NCI-H187 treated with DMSO at 0.1 percent for 48 hours (cell line): ENCODE data around the gene BFAR.
"Not testable (repeated sequence)": the region's sequence is repeated elsewhere in the genome, so short reads cannot be mapped to it uniquely, and the experiment has no call there.

ENCODE experiments used
- DNase-seq: peaks from one replicate; lab custom pipeline; 2025; lab: John Stamatoyannopoulos, UW

The BFAR gene, protein sequence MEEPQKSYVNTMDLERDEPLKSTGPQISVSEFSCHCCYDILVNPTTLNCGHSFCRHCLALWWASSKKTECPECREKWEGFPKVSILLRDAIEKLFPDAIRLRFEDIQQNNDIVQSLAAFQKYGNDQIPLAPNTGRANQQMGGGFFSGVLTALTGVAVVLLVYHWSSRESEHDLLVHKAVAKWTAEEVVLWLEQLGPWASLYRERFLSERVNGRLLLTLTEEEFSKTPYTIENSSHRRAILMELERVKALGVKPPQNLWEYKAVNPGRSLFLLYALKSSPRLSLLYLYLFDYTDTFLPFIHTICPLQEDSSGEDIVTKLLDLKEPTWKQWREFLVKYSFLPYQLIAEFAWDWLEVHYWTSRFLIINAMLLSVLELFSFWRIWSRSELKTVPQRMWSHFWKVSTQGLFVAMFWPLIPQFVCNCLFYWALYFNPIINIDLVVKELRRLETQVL

DNA sequence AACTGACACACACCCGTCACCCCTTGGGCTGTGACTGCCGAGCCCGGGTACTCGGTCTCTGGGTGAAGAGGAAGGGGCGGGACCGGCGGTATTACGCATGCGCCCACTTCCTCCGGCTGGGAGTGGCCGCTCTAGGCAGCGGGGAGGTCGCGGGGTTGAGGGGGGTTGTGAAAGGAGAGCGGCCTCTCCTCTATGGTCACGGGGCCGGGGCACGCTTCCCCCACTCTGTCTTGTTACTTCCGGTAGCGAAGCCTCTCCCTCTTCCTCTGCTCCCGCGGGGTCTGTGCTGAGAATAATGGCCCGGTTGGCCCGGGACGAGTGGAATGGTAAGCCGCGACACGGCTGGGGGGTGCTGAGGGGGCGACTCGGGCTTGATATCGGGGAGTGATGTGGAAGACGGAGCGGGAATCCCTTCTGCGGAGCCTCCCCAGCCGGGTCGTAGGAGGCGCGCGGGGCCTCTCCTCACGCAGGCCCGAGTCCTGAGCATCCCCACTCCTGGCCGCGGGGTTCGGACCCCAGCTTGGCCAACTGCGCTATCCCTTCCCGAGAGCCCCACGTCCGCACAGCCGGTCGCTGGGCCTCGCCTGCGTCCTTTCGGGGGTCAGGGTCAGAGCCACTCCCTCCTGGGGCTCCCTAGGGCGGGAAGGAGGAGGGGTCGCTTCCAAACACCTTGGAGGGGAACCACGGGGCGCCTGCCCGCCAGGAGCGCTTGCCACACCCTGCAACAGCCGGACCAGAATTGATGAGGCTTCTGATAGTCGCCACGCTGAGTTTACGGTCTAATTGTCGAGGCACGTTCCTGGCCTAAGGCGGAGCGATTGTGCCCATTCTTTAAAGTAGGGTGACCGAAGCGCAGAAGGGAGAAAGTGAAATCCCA is at the start of gene BFAR:
Gene BFAR, plus strand, starts transcription at position 259 of the 877 bp plus-strand sequence. CDS start 11,396 bp downstream, outside the sequence.
- peak; percentile 81 for DNase-seq

DNA sequence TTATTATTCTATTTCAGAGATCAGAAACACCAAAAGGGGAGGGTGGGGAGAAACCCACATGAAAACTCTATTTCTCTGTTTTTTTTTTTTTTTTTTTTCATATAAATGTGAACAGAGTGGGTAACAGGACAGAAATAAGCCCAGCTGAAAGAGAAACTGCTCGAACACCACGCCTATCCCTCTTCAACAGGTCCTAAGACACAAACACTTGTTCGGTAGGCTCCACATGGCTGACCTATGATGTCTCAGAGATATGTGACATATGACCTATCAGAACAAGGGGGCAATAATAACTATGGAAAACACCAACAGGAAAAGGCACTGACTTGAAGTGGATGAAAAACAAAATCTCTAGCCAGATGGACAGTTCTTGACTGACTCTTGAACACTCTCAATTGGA is 47.5 kb upstream of the BFAR start:
- DNase-seq: no peak

DNA sequence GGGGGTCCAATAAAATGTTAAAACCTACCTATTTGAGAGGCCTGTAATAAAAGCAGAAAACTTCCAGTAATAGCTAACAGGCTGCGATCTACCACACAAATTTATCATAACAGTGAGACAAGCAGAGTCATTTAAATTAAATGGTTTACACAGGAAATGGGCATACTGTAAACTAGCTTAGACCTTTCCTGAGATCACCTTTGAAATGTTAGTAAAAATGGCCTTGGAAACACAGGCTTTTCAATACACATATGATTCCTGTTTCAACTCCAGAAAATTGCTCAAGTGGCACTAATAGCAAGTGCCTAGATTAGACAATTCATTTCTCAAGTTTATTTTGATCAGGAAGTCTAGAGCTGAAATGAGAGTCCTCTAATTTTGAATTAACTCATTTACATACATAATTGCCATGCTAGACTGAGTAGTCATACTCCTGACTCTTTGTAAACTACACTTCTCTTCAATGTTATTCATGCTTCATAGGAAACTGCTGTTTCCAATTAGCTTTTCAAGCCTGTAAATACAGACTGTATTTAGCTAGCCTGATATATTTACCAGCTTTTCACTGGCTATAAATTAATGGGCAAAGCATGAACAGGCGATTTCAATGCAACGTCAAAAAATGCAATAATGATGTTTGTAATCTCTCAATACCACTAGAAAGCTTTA is 46.0 kb upstream of the BFAR start:
- DNase-seq: no peak

DNA sequence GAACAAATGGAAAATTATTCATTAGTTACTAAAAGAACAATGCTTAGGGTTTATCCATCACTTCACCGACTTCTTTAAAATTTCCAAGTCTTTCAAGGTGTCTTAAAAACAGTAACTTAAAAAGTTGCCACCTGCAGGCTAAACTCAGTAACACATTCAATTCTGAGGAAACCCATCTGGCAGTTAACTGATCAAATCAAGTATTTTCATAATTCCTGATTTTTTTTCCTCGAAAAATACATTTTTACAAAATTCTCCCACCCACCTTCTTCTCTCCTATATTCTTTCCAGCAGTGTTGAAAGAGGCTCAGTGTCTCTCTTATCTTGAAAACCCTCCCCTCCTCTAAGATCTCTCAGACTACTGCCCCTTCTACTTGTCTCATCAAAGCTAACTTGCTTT is 32.6 kb upstream of the BFAR start:
- no peak for DNase-seq

DNA sequence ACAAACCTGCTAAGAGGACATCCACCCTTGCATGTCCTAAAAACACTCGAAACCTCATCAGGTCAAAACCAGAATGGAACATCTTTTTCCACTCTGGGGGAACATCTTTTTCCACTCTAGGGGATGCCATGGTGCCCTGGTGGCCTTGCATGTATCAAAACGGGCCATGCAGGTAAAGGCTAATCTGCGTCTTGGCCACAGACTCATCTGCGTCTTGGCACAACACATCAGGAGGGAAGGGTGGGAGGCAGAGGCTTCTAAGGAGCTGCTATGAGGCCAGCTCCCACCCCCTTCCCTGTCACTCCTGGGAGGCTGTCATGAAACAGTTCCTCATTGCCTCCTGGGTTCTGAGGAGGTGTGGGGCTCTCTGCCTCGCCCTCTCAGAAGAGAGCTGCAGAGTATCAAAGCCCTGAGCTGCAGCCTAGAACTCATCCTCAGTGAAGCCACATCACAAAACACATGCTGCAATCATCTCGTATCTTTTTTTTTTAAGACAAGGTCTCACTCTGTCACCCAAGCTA is 30.2 kb upstream of the BFAR start:
- no peak for DNase-seq

DNA sequence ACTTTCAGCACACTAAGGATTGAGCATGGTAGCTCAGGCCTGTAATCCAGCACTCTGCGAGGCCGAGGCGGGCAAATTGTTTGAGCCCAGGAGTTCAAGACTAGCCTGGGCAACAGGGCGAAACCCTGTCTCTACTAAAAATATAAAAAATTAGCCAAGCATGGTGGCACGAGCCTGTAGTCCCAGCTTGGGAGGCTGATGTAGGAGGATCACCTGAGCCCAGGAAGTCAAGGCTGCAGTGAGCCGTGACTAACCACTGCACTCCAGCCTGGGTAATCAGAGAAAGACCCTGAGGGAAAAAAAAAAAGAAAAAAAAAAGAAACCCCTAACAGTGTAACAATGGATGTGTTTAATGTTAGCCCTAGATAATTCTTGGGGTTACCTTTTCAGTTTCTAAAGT is 26.6 kb upstream of the BFAR start:
- no peak for DNase-seq

DNA sequence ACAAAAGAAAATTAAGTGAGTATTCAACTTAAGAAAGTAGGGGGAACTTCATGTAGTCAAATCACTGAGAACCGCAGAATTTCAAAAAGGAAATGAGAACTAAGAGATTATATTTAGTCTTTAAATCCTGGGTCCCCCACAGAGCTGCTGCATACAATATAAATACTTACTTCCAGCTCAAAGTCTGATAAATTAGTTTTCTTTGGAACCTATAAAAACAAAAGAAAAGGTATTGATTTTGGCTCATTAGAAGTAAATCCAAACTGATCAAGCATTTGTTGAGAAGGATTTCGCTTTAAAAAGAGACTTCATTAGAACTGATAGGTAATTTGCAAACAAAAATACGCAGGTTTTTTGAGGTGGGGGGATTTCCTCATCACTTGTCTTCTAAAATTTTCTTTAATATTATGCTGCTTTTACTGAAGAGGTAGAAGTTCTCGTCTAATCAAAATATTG is 24.6 kb upstream of the BFAR start:
- DNase-seq: no peak

DNA sequence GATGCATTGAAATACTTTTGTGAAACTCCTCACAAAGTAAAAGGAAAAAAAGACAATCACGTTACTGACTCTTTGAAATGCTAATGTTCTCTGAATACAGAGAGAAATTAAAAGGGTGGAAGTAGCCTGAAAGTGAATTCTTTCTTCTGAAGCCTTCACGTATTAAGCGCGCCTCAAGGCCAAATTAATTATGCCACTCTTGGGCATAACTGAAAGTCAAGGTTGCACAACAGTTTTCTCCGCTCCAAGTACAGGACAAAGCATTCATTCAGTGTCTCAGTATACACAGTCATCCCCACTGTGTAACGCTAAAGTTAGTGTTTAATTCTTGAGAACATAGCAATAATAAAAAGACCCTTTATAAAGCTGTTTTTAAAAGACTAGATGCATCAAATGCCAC is 24.1 kb upstream of the BFAR start:
- no peak for DNase-seq

DNA sequence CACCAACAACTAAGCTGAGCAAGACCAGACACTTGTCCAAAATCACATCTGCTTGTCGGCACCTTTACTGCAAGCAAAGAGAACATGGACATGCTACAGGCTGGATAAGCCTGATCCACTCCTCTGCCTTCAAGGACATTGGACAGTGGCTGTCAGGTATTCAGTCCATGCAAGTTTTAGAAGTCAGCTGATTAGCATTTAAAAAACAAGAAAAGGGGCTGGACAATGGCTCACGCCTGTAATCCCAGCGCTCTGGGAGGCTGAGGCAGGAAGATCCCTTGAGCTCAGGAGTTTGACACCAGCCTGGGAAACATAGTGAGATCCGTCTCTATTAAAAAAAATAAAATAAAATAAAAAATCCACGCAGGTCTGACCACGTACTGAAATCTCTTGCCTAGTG is 23.0 kb upstream of the BFAR start:
- no peak for DNase-seq

DNA sequence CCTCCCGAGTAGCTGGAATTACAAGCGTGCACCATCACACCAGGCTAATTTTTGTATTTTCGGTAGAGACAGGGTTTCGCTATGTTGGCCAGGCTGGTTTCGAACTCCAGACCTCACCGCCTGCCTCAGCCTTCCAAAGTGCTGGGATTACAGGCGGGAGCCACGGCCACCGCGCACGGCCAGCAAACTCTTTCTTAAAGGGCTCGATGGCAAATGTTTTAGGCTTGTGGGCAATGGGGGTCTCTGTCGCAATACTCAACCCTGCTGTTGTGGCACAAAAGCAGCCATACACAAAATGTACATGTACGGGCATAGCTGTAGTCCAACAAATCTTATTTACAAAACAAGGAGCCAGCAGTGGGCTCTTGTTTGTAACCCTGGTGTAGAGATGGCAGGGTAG is 21.1 kb upstream of the BFAR start:
- no peak for DNase-seq

DNA sequence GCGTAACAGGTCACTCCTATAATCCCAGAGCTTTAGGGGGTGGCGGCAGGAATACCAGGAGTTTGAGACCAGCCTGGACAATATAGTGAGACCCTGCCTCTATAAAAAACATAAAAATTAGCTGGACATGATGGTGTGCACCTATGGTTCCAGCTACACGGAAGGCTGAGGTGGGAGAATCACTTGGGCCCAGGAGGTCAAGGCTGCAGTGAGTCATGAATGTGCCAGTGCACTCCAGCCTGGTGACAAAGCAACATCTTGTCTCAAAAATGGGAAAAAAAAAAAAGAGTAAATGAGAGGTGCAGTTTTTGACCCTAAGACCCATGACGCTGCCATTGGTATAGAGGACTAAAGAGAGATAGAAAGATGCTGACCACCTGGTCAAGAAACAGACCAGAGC is 18.8 kb upstream of the BFAR start:
- no peak for DNase-seq

DNA sequence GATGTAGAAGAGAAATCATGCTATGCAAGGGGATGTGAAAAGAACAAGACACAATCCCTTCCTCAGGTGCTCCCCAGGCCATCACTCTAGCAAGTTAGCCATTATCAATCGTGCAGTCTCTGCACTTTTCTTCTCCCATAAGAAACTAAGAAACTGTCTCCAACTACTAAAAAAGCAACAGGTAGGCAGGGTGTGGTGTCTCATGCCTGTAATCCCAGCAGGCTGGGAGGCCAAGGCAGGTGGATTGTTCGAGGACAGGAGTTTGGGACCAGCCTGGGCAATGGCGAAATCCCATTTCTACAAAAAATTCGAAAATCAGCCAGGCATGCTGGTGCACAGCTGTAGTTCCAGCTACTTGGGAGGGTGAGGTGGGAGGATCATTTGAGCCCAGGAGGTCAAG is 16.5 kb upstream of the BFAR start:
- DNase-seq: no peak

DNA sequence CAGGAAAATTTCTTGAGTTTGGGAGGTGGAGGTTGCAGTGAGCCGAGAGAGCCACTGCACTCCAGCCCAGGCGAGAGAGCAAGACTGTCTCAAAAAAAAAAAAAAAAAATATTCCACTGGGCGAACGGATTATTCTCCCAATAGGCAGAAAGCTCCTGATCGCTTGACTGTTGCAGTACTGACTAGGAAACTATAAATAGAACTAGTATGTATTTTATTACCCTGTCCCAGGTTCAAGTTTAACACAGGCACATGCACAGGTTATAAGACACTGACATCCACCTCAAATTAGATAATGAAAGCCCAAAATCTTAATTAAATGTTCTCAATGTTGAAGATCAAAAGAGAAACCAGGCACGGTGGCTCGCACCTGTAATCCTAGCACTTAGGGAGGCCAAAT is 14.2 kb upstream of the BFAR start:
- DNase-seq: no peak

DNA sequence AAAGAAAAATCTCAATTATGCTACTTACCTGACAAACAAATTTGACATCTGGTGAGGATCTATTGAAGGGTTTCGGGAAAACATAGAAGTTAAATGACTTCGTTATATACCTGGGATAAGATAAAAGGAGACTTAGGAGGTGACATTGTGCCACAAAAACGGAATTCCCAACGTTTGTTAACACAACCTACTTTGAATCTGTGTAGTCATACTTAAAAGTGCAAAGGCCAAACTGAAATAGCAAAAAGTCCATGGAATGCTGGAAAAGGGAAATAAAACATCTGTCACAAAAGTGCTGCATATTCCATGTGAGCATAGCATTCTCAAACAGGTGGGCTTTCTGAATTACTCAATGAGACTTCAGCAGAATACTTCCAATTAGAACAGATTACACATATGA is 5.7 kb upstream of the BFAR start:
- no peak for DNase-seq

DNA sequence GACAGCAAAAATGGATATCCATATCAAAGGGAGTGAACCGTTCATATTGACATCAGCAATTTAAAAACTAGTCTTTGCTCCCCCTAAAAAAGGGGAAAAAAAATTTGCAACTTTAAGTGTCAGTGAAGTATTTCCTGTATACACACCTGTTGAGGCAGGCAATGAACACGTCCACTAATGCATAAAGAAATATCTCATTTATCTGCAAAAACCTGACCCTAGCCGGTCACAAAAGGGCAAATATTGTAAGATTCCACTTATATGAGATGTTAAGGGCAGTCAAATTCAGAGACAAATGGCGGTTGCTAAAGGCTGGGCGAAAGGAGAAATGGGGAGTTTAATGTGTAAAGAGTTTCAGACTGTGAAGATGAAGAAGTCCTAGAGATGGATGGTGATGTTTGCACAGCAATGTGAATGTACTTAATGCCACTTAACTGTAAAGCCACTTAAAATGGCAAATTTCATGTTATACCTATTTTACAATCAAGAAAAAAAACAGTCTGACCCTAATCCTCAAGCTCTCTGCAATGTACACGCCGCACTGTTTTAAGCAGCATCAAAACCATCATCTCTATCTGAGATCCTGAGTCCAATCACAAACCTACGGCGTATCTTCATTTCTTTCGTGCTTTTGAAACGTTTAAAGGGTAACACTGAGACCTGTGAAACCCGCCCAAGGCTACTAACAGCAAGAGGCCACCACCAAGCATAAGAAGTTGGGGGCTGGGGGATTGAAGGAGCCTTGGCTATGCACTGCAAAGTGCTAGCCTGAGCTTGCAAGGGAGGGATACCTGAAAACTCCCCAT is 3.7 kb upstream of the BFAR start:
- DNase-seq: no peak

DNA sequence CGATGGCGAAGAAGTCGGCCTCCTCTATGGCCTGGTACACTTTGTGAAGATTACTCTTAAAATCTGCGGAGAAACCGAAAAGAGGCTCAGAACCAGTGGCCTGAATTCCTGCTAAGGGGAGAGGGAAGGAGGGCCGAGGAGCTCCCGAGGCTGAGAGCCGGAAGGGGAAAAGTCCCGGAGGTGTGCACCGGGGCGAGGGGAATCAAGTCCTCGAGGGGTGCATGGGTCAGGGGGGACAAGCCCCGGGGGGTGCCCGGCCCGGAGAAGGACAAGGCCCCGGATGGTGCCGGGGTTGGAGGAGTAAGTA is 3.2 kb upstream of the BFAR start:
- DNase-seq: no peak

DNA sequence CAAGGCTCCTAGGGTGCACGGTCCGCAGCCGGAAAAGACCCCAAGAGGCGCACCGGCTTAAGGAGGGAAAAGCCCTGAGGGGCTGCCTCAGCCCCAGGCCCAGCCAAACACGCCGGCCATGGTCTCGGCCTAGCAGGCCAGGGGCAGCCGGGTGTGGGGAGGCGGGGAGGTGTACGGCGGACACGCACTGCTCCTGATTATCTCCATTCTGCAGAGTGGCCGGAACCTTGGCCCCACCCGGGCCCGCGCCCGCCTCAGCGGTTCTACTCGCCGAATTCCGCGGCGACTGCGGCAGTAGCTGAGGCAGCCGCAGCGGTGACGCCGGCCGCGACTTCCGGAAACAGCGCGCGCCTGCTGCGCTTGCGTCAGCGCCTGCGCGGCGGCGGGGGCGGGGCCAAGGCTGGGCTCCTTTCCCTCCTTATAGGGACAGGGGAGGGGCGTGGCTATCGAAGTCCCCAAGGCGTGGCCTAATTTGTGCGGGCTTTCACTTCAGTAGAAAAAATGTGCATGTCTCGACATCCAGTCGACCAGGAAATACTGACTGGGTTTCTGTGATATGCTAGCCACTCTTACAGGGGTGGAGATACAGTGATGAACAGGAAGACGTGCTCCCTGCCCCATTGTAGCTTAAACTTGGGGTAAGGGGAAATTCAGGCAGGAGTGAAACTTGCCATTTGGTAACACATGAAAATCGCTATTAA is 2.7 kb upstream of the BFAR start, which contains the start of gene PARN:
Gene PARN, minus strand, starts transcription at position 342 of the 701 bp plus-strand sequence. Its CDS starts 135 bp downstream, at position 207.
- DNase-seq: peak; percentile 47

DNA sequence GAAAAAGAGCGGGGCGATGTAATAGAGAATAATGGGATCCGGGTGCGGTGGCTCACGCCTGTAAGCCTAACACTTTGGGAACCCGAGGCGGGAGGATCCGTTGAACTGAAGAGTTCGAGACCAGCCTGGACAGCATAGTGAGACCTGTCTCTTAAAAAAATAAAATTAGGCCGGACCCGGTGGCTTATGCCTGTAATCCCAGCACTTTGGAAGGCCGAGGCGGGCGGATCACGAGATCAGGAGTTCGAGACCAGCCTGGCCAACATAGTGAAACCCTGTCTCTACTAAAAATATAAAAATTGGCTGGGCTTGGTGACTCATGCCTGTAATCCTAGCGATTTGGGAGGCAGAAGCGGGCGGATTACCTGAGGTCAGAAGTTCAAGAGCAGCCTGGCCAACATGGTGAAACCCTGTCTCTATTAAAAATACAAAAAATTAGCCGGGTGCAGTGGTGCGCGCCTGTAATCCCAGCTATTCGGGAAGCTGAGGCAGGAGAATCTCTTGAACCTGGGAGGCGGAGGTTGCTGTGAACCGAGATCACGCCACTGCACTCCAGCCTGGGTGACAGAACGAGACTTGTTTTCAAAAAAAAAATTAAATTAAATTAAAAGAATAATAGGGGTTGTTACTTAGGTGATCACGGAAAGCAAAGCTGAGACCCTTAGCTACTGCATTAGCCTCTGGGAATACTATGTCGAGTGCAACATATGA is 2.0 kb upstream of the BFAR start:
- not testable (repeated sequence) for DNase-seq

DNA sequence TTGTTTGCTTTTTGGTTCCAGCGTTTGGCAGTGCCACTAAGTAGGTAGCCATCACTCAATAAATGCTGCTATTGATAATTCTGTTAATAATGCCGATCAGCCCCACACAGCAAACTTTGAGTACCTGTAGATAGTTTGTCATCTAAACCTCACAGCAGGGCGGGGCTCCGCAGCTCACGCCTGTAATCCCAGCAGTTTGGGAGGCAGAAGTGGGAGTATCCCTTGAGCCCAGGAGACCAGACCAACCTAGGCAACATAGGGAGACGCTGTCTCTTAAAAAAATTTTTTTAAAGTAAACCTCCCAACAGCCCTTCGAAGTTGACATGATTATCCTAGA is 1.6 kb downstream of the BFAR start:
- no peak for DNase-seq
